COLO668 (cell line): Measurements from ENCODE around the gene GCH1.

Source experiments
- DNase-seq: peaks from one replicate; lab custom pipeline; 2025; ENCODE audit not compliant: unreplicated experiment; lab: John Stamatoyannopoulos, UW

GCH1 gene

DNA sequence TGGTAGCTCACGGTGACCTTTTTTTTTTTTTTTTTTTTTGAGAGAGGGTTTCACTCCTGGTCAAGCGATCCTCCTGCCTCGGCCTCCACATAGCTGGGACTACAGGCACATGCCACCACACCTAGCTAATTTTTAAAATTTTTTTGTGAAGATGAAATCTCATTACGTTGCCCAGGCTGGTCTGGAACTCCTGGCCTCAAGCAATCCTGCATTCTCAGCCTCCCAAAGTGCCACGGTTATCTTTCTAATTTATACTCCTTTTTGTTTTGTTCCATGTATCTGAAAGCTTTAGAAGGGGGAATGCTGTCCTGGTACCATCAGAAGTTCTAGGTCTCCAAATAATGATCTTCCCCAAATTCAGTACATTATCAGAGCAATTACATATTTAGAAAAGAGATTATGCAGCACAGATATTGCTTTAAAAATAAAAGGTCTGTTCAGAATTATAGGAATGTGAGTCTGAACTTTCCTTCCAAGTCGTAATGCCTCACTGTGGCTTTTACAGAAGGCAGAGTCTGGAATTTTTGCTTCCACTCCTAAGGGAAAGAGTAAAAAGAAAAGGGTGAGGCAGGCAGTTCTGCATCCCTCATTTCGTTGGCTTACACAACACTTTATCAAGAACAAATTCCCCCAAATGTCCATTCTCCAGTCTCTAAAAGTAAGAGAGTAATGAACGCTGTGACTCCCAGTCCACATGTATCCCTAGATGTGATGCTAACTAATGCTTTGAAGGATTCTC is 73.0 kb downstream of the GCH1 start:
- DNase-seq = no peak

- DNase-seq = no peak
Observed at GRCh38 chr14:54828037-54828436, 74.6 kb downstream of the GCH1 start.

DNA sequence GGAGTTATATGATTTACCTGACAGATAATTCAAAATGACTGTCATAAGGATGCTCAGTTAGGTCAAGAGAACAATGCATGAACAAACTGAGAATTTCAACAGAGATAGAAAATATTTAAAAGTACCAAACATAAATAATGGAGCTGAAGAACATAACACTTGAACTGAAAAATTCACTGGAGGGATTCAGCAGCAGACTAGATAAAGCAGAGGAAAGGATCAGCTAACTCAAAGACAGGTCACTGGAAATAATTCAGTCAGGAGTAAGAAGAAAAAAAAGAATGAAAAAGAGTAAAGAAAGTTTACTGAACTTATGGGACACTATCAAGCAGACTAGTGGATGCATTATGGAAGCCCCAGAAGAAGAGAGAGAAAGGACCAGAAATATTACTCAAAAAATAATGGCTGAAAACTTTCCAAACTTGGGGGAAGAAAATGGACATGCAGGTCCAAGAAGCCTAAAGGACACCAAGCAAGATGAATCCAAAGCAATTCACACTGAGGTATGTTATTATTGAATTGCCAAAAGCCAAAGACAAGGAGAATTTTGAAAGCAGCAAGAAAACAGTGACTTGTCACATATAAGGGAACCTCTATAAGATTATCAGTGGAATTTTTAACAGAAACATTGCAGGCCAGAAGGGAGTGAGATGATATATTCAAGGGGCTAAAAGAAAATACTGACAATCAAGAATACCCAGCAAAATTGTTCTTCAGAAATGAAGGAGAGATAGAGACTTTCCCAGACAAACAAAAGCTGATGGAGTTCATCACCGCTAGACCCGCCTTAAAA is 78.7 kb downstream of the GCH1 start:
- DNase-seq = no peak

DNA sequence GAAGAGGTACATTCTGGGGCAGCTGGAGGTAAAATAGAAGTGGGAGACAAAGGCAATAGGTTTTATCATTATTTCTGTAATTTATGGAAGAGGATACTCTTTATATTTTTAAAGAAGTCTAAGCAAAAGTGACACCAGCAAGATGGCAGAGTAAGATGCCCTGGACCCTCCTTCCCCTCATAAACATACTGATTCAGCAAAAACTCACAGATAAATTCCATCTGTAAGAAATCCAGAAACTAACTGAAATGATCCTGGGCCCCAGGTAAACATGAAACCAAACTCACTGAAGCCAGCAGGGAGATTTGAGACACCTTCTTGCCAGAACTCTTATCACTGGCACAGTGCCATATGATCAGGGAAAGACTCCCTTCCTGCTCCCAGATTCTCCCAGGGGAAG is 79.9 kb downstream of the GCH1 start:
- DNase-seq = no peak

GRCh38 chr14:54818201-54819133 is 84.2 kb downstream of the GCH1 start:
- DNase-seq = no peak

DNA sequence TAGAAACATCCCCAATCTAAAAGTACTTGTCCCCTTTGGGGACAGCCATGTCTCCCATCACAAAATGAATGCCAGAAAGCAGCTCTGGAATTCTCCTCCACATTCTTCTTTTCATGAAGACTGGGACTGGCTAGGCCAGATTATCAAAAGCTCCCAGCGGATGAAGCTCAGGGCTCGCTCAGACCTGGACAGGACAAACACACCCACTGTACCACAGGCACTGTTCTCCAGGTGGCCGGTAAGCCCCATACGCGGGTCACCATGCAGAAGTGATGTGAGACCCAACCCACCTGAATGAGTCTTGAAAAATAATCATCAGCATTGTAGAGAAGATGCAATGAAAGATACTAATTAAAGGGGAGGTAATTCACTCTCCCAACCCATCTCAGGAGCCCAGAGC is 85.1 kb downstream of the GCH1 start:
- no peak for DNase-seq

- DNase-seq = no peak
Observed at GRCh38 chr14:54816450-54816849, 86.2 kb downstream of the GCH1 start.

DNA sequence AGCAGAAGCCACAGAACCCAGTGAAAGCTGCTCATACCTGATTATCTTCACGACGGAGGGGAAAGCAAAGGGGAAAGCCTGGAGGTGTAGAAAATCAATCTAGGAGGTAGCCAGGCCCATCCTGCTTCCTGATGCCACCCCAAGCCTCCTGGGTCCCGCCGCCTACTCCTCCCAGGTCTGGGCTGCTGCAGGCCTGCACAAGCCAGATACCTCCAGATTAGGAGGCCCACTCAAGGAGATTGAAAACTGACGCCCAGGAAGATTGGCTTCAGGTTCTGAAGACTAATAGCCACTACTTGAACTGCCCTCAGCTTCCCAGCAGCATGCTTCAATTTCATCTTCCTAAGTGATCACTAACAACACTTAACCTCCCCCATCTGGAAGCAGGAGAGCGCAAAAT is 87.1 kb downstream of the GCH1 start:
- DNase-seq = no peak

- DNase-seq = no peak
Observed at GRCh38 chr14:54815016-54815415, 87.6 kb downstream of the GCH1 start.

DNA sequence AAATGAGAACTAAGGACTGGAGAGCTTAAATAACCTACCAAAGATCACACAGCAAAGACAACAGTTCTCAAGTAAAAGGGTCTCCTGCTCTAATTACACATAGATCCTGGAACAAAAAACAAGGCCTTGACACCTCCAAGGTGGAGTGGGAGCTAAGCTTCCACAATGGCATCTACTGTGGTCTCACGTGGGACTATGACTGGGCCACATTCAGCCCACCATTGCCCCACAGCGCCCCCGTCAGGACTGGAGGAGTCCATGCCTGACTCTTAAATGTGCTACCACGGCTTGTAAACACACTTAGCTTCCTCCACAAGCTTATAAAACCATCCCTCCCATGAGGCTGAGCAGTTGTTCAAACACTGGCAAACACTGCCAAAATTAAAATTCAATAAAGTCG is 88.5 kb downstream of the GCH1 start:
- peak; percentile 28 for DNase-seq

DNA sequence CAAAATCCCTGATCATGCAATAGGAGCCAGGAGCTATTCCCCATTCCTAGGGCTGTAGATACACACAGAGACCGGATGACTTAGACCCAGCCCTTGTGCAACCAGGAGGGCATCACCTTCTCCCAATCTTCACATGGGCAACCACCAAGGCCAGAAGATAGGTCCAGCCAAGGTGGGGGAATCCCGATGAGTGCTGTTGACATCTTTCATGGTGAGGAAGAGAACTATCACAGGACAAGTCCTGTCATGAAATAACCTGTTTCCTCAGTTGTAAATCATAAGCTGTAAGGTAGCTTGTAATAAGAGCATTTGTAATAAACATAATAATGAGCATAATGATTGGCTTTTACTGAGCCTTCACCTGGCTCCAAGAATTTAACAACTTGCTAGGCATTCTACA is 89.5 kb downstream of the GCH1 start:
- DNase-seq = no peak

GRCh38 chr14:54812617-54813016 is 90.0 kb downstream of the GCH1 start:
- DNase-seq = no peak

GRCh38 chr14:54809767-54810166 is 92.9 kb downstream of the GCH1 start:
- DNase-seq = no peak

DNA sequence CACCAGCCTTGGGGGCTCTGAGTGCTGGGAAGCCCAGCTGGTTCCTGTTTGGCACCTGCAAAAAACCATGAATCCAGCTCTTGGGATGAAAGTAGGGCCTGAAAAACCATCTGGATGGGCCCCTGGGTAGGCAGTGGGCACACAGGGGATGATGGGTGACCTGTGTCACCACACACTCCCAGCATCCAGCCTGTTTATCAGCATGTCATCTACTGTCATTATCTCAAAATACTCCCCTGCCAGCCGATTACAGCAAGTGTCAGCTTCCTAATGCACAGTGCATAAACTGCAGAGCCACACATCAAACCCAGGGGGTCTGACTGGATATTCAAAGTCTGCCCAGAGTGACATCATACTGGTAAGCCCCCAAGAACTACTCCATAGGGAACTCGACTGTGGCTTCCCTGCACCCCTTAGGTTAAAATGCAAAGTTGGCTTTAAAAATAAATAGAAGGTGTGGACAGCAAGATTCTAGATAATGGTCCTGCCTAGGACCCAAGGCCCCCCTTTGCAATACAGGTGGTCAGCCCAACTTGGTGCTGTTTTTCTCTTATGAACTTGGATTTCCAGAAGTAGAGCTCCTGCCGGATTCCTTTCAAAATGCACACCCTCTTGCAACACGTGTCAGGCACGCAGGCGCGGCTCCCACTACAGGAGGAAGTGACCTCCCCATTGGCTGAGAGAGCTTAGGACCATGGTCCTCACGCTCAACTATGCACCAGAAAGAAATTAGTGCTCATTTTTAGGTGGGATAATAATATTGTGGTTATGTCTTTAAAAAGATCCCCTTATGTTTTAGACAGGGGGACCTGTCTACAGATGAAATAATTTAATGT is 94.1 kb downstream of the GCH1 start:
- DNase-seq = no peak

DNA sequence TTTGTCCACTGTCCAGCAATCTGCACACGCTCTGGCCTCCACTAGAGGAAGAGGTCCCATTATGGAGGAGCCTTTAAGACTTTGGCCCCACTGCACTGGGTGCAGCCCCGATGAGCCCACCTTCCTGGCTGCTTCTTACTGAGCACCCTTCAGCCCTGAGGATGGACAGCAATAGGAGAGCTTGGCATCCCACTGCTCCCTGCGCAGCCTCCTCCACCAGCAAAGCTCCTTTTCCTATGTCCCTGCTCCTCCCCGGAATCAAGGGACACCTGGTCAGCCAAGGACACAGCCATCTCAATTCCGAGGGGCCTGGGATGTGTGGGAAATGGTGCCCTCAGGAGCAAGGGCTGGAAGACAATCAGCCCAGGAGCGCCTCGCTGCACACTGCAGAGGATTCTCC is 94.7 kb downstream of the GCH1 start:
- no peak for DNase-seq

DNA sequence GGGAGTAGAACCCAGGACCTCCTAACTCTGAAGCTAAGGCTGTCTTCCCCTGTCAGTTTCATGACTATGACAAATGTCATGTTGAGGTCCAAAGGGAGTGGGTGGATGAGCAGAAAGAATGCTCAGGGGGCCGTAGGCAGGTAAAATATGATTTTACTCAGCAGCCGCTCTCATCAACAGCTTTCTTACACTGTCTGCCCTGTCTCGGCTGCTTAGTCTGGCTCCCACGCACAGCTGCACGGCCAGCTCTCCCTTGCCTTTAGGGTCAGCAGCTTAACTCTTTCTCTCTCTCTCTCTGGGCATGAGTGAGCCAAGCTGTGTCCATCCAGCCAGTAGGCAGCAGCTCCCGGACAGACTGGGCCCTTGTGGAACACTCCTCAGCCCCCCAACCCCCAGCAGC is 95.2 kb downstream of the GCH1 start:
- DNase-seq = no peak

DNA sequence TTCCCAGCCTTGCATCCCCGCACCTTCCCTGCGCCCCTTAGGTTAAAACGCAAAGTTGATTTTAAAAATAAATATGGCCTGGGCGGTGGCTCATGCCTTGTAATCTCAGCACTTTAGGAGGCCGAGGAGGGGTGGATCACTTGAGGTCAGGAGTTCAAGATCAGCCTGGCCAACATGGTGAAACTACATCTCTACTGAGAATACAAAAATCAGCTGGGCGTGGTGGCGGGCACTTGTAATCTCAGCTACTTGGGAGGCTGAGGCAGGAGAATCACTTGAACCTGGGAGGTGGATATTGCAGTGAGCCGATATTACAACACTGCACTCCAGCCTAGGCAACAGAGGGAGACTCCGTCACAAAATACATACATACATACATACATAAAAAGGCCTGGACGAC is 96.0 kb downstream of the GCH1 start:
- DNase-seq = no peak

GRCh38 chr14:54805445-54806322 is 96.9 kb downstream of the GCH1 start:
- DNase-seq = peak; percentile 84

DNA sequence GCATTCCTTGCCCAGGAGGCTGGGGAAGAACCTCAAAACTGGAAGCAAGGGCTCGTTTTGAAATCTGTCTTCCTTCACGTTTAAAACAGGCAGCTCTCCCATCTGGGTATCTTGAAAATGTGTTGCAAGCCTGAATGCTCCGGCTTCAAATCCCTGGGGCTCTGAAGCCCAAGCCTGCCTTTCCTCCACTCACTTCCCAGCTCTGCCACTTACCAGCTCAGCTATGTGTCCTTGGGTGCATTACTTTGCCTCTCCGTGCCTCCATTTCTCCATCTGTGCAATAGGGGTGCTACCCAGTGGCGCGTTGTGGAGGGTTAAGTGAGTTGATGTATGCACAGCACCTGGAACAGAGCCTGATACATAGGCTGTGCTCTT is 97.6 kb downstream of the GCH1 start:
- DNase-seq = no peak

- DNase-seq = no peak
Observed at GRCh38 chr14:54804538-54805041, 98.0 kb downstream of the GCH1 start.
